Activated effector memory CD4-positive, alpha-beta T cell treated with Interleukin-2 at 50 U/mL for 16 hours (primary cell): ENCODE results near the gene SLC25A13.

Experiments used
- DNase-seq: peaks from one replicate; pipeline ENCODE4 v3.0.0-alpha.2; 2020

SLC25A13 gene

DNA sequence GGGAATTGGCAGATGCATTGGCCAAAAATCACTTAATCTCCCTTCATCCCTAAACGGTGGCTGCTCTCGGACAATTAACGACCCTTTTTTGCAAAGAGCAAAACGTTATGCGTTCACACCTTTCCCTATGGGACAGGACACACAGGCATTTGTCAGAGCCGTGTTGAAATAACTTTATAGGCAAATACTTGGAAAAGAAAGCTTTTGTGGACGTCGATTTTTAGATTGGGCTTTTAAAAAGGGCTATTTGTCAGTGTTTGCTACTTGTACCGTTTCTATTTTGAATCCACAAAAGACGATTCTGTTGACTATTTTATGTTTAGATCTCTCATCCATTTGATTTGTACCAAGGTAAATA, 245.6 kb downstream of the SLC25A13 start:
- DNase-seq, result no peak

DNA sequence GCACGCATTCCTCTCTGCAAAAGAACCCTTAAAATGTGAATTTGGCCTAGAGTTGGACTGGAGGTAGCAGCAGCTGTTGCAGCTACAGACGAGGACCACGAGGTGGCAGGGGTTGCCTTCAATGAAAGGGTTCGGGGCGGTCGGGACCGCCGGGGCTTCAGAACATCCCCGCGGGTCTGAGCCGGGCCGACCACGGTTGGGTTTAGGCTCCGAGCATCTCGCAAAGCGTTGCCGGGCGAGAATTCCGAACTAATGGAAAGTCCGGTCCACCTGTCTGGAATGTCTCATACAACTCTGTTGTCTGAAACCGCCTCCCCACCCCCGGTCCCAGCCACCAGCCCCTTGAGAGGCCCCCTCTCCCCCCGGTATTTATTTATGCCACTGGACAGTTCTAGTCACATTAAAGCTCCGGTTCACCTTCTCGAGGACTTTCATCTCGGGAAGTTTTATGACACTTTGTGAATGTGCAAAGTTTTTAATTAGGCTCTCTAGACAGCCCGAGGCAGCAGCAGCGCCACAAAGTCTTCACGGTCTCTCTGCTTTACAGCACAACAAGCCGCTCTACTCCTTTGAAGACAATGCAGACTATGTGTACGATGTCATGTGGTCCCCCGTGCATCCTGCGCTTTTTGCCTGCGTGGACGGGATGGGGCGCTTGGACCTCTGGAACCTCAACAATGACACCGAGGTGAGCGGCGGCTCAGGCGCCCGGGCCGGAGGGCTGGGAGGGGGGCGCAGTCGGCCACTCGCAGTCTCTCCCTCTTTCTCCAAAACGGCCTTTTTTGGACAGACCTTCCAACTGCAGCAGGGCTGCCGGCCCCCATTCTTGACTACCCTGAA, 246.2 kb downstream of the SLC25A13 start:
- peak; percentile 20 for DNase-seq

DNA sequence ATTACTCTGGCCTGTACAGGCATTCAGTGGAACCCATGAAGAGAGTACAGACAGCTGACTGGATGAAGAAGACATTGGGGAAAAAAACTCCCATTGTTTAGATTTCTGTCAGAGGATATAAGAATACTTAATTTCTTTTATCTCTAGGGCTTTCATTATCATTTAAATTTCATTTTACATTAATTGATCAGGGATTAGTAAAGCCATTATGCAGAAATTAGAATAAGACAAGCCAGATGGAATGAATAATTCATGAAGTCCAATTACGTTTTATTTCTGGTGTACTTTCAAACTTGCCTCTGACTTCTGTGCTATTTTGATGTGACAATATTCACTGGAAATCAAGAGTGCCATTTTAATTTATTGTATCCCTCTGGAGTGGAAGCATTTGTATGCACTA, 247.0 kb downstream of the SLC25A13 start:
- no peak for DNase-seq
